NCI-H2029 treated with DMSO at 0.1 percent for 48 hours (cell line): ENCODE data around the gene PPARA.

Source experiments
- DNase-seq: peaks from one replicate; lab custom pipeline; 2025; lab: John Stamatoyannopoulos, UW

Gene PPARA

DNA sequence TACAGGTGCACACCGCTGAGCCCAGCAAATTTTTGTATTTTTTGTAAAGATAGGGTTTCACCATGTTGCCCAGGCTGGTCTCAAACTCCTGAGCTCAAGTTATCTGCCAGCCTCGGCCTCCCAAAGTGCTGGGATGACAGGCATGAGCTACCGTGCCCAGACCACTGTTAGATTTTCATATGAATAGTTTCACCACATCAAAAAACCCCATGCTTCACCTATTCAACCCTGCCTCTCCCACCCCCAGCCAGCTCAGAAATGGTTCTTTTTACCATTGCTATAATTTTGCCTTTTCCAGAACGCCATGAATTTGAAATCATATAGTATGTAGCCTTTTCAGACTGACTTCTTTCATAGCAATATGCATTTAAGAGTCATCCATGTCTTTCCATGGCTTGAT lies 61.9 kb downstream of the PPARA start:
- no peak for DNase-seq

DNA sequence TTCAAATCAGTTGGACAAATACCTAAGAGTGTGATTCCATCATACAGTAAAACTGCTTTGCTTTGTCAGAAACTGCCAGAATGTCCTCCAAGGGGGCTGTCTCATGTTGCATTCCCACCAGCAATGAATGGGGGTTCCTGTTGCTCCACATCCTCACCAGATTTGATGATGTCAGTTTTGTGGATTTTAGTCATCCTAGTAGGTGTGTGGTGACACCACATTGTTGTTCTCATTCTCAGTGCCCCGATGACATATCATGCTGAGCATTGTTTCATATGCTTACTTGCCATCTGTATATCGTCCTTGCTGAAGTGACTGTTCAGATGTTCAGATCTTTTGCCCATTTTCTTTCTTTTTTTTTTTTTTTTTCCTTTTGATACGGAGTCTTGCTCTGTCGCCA lies 62.7 kb downstream of the PPARA start:
- no peak for DNase-seq

DNA sequence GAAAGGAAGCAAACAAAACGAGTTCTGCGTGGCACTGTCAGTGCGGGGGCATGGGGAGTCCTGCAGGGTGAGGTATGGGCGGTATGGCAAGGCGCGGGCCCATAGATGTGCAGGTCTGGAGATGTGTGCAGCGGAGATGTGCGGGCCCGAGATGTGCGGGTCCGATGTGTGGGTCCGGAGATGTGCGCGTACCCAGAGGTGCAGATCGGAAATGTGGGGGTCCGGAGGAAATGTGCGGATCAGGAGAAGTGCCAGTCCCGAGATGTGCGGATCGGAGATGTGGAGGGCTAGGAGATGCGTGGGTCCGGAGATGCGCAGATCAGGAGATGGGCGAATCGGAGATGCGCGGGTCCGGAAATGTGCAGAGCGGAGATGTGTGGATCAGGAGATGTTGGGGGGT lies 63.8 kb downstream of the PPARA start:
- no peak for DNase-seq

DNA sequence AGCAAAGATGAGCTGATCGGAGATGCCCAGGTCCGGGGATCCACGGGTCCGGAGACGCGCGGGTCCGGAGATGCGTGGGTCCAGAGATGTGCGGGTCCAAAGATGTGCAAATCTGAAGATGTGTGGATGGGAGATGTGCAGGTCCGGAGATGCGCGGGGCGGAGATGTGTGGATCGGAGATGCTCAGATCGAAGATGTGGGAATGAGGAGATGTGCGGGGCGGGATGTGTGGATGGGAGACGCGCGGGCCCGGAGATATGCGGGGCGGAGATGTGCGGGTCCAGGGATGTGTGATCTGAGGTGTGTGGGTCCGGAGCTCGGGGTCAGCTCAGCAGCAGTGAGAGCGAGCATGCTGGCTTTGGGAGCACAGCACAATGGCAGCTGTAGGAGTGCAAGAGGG lies 64.3 kb downstream of the PPARA start:
- no peak for DNase-seq

DNA sequence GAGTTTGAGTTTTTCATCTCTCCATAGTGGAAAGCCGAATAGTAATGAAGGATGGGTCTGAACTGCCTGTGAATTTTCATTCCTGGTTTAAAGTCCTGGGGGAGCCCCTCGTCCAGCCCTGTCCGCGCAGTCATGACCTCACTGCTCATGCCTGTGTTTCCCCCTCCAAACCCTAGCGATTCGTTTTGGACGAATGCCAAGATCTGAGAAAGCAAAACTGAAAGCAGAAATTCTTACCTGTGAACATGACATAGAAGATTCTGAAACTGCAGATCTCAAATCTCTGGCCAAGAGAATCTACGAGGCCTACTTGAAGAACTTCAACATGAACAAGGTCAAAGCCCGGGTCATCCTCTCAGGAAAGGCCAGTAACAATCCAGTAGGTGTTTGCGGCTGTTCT lies 69.3 kb downstream of the PPARA start:
- DNase-seq, result peak; percentile 65

DNA sequence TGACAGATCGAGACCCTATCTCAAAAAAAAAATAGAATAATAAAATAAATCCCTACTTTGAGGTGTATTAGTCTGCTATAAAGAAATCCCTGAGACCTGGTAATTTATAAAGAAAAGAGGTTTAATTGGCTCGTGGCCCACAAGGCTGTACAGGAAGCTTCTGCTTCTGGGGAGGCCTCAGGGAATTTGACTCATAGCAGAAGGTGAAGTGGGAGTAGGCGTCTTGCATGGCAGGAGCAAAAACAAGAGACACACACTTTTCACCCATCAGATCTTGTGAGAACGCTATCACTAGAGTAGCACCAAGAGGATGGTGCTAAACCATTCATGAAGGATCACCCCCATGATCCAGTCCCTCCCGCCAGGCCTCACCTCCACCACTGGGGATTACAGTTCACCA lies 70.6 kb downstream of the PPARA start:
- DNase-seq, result no peak

DNA sequence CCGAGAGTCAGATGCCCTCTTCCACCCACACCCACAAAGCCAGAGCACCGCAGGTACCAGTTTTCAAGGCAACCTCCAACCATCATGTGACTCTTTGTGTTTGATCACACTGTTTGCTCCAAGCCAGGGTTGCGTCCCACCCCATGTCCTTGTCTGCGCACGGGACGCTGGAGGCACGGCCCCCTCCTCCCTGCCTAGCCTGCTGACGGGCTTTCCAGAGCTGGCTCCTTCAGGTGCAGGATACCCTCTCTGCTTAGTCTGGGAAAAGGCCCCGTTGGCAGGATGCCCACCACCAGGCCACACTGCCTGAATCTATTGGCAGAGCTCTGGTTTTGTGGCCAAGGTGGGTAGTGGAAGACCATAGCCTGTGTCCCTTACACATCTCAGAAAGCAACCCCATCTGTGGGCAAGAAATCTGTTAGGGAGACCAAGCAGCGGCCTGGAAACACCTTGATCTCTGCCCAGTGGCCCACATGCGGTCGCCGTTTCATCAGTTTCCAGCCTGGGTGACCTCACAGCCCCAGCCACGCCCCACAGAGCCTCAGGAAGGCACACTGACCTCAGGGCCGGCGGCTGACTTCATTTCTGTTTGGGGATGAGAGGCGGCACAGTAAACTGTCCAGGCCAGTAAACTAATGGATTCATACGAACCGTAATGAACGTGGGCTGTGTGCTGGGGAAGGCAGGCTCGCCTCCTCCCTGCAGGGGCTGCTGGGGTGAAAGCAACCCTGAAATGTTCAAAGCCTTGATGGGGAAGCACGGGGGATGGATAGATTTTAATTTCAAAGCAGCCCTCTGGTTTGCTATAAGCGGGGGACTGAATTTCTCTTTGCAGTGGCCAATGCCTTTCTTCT lies 73.9 kb downstream of the PPARA start:
- DNase-seq, result no peak

DNA sequence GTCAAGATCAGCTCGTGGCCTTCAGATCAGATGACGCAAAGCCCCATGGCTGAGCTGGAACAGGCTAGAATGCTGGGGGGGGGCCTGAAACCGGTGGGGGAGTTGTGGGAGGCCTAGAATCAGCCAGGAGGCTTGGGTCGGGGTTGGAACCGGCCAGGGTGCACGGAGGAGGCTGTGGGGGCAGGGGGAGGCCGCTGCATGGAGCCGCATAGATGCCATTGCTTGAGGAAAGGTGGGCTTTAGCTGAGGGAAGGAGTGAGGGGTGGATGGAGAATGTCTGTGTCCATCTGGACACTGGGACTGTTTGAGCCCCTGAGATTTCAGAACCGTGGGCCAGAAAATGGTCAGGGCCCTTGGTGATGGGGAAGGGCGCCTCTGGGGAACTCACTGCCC lies 74.6 kb downstream of the PPARA start:
- no peak for DNase-seq

DNA sequence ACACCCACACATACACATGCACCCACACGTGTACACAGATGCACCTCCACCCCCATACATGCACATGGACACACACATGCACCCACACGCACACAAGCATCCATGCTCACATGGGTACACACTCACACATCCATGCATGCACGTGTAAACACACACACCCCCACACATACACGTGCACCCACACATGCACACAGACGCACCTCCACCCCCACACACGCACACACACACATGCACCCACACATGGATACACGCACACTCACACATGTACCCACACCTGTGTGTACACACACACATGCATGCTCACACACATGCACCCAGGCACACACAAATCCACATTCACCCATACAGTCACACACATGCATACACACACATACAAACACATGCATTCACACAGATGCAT lies 75.3 kb downstream of the PPARA start:
- no peak for DNase-seq

DNA sequence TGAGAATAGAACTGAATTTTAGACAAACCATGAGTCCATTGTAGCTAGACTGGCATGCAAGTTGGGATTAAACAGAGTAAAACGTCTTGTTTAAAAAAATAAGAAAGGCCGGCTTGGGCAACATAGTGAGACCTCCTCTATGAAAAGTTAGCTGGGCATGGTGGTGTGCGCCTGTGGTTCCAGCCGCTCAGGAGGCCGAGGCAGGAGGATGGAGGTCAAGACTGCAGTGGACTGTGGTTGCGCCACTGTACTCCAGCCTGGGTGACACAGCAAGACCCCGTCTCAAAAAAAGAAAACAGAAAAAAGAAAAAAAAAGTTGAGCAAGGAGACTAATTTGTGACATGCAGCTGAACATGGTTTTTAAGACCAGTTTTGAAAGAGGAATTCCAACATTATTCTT lies 76.3 kb downstream of the PPARA start:
- DNase-seq, result no peak

DNA sequence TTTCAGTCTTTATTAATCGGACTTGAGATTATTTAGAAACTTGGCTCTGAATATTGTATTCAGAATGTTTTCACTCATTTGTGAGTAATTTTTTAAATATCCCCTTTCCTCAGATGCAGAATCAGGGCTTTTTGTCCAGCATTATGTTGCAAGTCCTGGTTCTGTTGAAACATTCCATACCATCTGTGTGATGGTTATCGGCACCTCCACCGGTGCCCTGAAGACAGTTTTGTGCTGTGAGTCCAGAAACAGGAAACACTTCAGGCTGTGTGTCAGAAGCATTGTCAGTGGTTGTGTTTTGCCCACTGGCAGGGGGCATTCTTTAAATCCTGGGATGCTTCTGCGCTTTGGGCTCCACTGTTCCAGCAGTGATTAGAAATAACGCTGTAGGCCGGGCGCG lies 79.4 kb downstream of the PPARA start:
- no peak for DNase-seq

DNA sequence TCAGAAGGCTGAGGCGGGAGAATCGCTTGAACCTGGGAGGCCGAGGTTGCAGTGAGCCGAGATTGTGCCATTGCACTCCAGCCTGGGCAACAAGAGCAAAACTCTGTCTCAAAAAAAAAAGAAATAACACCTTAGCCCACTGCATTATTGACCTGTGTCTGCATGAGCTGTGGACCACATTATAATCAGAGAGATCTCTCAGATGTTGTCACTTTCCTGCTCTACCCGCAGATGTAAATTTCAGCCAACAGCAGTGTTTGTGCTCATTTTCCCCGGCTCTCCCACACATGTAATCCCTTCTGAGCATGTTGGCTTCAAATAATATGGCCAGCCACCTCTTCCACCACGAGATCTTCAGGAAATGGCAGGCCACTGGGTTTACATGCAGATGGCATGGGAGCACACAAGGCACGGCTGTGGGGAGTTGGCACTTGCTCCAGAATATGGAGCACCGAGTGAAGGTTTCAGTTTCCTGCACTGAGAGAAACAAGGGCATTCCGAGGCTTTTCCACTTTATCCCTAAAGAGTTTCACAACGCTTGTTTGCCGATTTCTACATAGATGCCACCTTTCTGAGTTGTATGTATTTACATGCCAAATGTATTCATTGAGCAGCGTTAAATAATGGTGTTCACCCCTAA lies 80.1 kb downstream of the PPARA start:
- DNase-seq, result no peak

DNA sequence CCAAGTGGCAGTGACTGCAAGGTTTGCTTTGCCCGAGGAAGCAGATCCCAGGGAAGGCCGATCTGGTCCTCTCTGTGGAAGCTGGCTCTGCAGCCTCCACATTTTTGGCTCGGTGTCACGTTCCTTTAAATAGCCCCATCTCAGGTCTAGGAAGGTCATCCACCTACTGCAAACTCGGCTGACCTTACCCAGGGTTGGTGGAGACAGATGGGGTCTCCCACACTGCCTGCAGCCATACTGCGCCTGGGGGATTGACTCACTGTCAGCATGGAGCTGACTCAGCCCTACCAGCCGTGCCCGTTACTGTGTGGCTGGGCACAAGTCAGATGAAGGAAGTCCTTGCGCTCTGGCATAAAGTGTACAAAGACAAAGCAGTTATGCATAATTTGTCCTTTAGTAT lies 82.9 kb downstream of the PPARA start:
- no peak for DNase-seq

DNA sequence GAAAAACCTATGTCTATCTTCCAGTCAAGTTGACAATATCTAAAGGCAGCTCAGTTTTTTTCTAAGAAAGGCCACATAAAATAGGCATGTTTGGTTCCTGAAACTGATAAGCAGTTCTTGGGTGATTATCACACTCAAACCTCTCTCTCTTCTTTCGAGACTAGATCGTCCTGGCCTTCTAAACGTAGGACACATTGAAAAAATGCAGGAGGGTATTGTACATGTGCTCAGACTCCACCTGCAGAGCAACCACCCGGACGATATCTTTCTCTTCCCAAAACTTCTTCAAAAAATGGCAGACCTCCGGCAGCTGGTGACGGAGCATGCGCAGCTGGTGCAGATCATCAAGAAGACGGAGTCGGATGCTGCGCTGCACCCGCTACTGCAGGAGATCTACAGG lies 84.6 kb downstream of the PPARA start:
- DNase-seq, result no peak

DNA sequence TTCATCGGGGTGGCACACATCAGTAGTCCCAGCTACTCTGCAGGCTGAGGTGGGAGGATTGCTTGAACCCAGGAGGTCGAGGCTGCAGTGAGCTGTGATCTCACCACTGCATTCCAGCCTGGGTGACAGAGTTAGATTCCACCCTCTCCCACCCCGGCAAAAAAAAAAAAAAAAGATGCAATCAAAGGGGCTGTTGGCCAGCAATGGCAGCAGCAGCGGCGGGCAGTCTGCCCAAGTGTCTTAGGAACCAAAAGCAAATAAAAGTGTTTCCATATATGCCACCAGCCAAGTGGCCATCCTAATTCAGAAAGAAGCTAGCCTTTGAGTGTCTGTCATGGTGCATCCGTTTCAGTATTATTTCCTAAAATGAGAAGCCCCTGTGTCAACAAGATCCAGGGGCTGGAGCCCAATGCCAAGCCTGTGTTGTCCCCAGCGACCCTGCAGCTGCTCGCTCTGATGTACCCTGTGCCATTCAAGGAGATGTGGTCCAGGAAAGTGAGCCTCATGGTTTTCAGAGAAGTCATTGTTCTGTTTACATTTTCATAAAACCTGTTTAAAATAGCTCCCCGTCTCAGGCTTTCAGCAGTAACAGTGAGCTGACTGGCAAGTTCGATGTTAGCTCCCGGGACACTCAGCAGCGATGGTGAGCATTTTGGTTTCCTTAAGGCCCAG lies 87.3 kb downstream of the PPARA start:
- DNase-seq, result peak; percentile 42

DNA sequence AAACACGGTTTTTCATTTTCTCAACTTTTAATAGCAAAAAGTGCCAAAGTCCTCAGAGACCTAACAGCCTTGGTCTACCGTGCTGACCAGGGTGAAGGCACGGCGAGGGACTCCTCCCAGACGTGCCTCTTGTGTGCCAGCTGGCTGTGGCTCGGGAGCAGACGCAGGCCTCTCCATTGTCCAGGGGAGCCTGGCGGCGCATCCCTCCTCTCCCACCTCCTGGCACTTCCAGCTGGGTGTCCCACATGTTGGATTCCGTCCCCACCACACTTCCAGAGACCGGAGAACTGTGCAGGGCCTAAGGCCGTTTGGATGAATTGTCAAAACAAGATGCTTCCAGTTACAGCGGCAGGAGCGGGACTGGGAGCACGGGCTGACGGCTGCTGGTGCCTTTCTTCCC lies 88.2 kb downstream of the PPARA start:
- DNase-seq, result no peak

DNA sequence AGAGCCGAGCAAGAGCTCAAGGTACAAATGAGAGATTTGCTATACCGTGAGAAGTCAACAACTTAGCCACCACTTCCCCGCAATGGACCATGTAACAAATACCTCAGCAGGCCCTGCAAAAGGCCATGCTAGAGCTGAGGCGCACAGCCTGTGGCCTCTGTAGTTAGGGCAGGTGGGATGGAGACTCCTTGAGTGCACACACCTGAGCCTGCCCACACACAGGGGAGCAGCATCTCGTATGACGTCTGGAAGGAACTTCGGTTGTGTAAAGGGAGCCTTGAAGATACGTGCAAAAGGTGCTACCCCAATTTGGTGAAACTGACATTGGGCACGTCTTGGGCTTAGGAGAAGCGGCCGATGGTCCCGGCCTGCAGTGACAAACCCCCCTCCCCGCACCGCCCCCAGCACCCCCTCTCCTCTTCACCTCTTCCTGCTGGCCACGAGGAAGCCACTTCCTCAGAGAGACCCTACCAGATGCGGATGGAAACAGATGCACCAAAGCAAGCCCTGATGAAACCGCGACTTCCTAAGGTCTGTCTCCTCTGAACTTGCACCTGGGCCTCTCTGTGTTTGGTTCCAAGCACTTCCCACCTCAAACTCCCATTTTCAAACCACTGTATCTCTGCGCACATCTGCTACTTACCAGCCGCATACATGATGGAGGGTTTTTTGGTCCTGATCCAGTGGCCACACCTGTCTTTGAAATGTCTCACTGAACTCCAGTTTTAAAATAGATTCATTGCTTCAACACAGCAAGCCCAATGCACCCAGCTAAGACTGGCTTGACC lies 89.1 kb downstream of the PPARA start:
- no peak for DNase-seq

DNA sequence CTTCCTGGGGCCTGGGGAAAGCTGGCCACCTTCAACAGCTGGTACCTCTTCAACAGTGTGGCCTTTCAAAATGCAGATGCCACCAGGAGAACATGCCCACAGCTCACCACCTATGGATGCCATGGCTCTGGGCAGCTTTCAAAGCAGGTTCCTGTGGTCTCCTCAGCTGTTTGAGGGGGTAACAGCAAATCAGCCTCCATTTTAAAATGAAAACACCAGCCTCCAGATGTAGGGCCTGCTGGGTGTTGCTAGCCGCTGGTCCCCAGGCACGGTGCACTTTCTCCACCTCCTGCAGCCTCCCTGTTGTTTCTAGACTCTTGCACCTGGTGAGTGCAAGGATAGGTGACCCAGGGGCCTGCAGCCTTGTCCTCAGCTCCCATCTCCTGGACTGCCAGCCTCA lies 89.7 kb downstream of the PPARA start:
- DNase-seq, result no peak

DNA sequence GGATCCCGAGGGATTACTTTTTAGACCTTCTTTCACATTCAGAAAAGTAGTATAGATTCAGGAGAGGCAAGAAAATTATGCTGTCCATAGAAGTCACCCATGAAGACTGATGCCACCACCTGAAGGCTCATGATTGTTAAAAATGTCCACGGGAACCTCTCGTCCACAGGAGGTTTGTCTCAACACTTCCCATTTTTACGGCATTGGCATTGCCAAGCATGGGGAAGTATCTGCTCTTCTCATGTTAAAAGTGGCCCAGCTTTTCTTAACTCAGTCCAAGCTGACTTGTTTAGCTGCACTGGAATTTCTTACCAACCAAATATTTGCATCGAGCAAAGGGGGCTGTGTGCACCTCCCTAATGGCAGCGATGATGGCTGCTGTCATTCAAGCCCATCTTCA lies 90.2 kb downstream of the PPARA start:
- DNase-seq, result no peak

DNA sequence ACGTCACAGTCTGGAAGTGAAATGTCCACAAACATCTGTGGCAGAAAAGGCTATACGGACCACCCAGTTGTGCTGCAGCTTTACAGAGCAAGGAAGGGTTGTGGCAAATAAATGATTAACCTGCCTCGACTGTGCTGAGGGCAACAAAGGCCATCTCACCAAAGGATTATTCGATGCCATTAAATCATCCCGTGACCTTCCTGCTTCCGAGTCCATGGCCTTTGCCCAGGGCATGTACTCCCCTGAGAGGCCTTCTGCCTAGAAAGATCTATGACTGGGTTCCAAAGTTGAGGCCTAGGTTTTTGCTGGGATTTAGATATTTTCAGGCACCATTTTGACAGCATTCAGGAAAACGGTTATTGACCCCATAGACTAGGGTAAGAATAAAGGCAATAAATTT lies 90.6 kb downstream of the PPARA start:
- no peak for DNase-seq

DNA sequence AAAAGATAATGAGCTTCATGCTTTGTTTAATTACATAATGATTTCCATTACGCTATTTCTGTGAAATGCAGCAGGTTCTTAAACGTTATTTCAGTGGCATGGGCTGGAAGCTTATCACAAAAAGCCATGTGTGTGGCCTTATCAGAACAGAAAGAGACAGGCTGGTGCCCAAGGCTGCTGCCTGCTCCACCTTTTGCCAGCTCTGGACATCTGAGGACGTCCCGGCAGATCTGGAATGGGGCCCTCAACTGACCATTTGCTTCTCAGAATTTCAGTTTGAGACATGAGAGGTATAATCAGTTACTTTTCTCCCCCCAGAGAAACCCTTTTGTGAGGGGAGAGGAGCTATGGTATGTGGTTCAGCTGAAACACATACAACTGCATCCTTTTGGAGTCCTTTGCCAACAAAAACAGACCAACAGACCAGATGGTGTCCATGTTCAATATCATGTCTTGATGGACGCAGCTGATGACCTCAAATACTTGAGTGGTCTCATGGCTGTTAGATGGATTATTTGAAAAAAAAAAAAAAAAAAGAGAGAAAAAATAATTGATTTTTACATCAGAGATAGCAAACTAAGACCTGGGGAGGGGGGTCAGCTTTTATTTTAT lies 91.2 kb downstream of the PPARA start:
- DNase-seq, result no peak

DNA sequence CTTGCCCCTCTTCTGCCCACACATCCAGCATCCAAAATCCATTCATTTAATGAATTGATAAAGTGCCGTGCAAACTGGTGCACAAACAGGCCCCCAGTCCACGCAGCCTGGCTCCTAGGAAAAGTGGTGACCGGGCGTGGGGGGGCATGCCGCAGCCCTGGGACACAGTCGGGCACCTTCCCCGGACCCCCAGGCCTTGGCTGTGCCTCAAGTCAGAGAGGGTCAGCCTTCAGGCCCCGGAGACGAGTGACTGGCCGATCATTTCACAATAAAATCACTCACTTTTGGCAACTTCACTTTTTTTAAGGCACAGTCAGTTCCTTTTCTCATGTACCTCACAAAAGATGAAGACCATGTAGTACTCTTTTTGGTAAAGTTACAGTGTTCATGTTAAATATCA lies 91.8 kb downstream of the PPARA start:
- DNase-seq, result no peak
